Hematopoietic multipotent progenitor cell treated with erythropoietin and hydrocortisone succinate and interleukin-3 and kit ligand, for 17 days (in vitro differentiated cells): ENCODE data around the gene GABRB1.
A peak's percentile ranks its signal among the peaks of the same experiment; 100 is the strongest.

Experiments
- DNase-seq: peaks from one replicate; pipeline ENCODE4 v3.0.0-alpha.2; 2015; ENCODE audit warnings: low spot score

Gene GABRB1

GRCh38 chr4:47118192-47118929 lies 87.0 kb downstream of the GABRB1 start:
- no peak for DNase-seq

GRCh38 chr4:47120783-47121182 lies 89.4 kb downstream of the GABRB1 start:
- DNase-seq: no peak

GRCh38 chr4:47122592-47123291 lies 91.4 kb downstream of the GABRB1 start:
- peak; percentile 58 for DNase-seq

GRCh38 chr4:47128991-47129390 lies 97.6 kb downstream of the GABRB1 start:
- DNase-seq: no peak

GRCh38 chr4:47135210-47135609 lies 103.8 kb downstream of the GABRB1 start:
- DNase-seq: no peak

- DNase-seq: no peak
Measured at GRCh38 chr4:47143261-47143660, 111.9 kb downstream of the GABRB1 start.

- no peak for DNase-seq
Measured at GRCh38 chr4:47145630-47146029, 114.3 kb downstream of the GABRB1 start.

GRCh38 chr4:47154816-47155370 lies 123.5 kb downstream of the GABRB1 start:
- DNase-seq: no peak

- DNase-seq: no peak
Measured at GRCh38 chr4:47155919-47156318, 124.6 kb downstream of the GABRB1 start.

- DNase-seq: no peak
Measured at GRCh38 chr4:47160095-47160494, 128.7 kb downstream of the GABRB1 start.

- DNase-seq: no peak
Measured at GRCh38 chr4:47167081-47168035, 136.0 kb downstream of the GABRB1 start.

- DNase-seq: no peak
Measured at GRCh38 chr4:47184083-47184482, 152.7 kb downstream of the GABRB1 start.

GRCh38 chr4:47185761-47186160 lies 154.4 kb downstream of the GABRB1 start:
- no peak for DNase-seq

- DNase-seq: no peak
Measured at GRCh38 chr4:47187608-47188007, 156.2 kb downstream of the GABRB1 start.

GRCh38 chr4:47193179-47193578 lies 161.8 kb downstream of the GABRB1 start:
- DNase-seq: no peak

- no peak for DNase-seq
Measured at GRCh38 chr4:47194036-47194737, 162.8 kb downstream of the GABRB1 start.

GRCh38 chr4:47195706-47196105 lies 164.3 kb downstream of the GABRB1 start:
- no peak for DNase-seq

- DNase-seq: no peak
Measured at GRCh38 chr4:47198791-47199190, 167.4 kb downstream of the GABRB1 start.

GRCh38 chr4:47203593-47203992 lies 172.2 kb downstream of the GABRB1 start:
- no peak for DNase-seq

GRCh38 chr4:47207555-47207954 lies 176.2 kb downstream of the GABRB1 start:
- no peak for DNase-seq

GRCh38 chr4:47209833-47210232 lies 178.5 kb downstream of the GABRB1 start:
- DNase-seq: no peak

GRCh38 chr4:47210828-47211227 lies 179.5 kb downstream of the GABRB1 start:
- DNase-seq: no peak
